Duodenal mucosa (tissue), 2 donors: ENCODE results near the gene SMNDC1.
"Not testable (repeated sequence)": the region's sequence is repeated elsewhere in the genome, so short reads cannot be mapped to it uniquely, and the experiment has no call there.

Experiments
- H3K27ac ChIP-seq: one replicate; pipeline ENCODE4 v1.7.0; 2013; ENCODE audit warnings: low read depth, low read length
- H3K27me3 ChIP-seq, 2 donors: one replicate each; pipeline ENCODE4 v1.7.0; 2013; ENCODE audit warnings: low read length in 2 of 2, control low read depth in 1 of 2; ENCODE audit not compliant: insufficient read depth in 2 of 2, control insufficient read depth in 1 of 2
- H3K36me3 ChIP-seq, 2 donors: one replicate each; pipeline ENCODE4 v1.7.0; 2013; ENCODE audit warnings: low read length in 2 of 2, control low read depth in 1 of 2; ENCODE audit not compliant: insufficient read depth in 2 of 2, control insufficient read depth in 1 of 2
- H3K4me1 ChIP-seq, 2 donors: one replicate each; pipeline ENCODE4 v1.7.0; 2013; ENCODE audit warnings: low read length in 2 of 2, control low read depth in 1 of 2; ENCODE audit not compliant: insufficient read depth in 2 of 2, control insufficient read depth in 1 of 2
- H3K4me3 ChIP-seq, 2 donors: one replicate each; pipeline ENCODE4 v1.7.0; 2013; ENCODE audit warnings: low read length in 2 of 2, low read depth in 1 of 2
- H3K9ac ChIP-seq, 2 donors: one replicate each; pipeline ENCODE4 v1.7.0; 2013; ENCODE audit warnings: low read length in 2 of 2, low read depth in 1 of 2
- H3K9me3 ChIP-seq, 2 donors: one replicate each; pipeline ENCODE4 v1.7.0; 2013; ENCODE audit warnings: low read length in 2 of 2, control low read depth in 1 of 2; ENCODE audit not compliant: control insufficient read depth in 1 of 2

SMNDC1 gene

GRCh38 chr10:110258542-110258941 lies 46.2 kb downstream of the SMNDC1 start:
- no peaks in the 10 kb centered on the region for H3K27me3 ChIP-seq
- no peaks in the 10 kb centered on the region for H3K4me1 ChIP-seq
- H3K27ac ChIP-seq: no peak overlapping the region
- H3K36me3 ChIP-seq: no peaks in the 10 kb centered on the region
- no peak overlapping the region for H3K4me3 ChIP-seq
- no peak overlapping the region for H3K9ac ChIP-seq
- H3K9me3 ChIP-seq: no peaks in the 10 kb centered on the region

GRCh38 chr10:110254467-110254866 lies 50.3 kb downstream of the SMNDC1 start:
- Histone ChIP-seq H3K9ac (no peak overlapping the region), H3K36me3 (no peaks in the 10 kb centered on the region), H3K4me3 (no peak overlapping the region), H3K27ac (no peak overlapping the region), H3K9me3 (no peaks in the 10 kb centered on the region), H3K27me3 (no peaks in the 10 kb centered on the region), H3K4me1 (no peaks in the 10 kb centered on the region)

- H3K9me3 ChIP-seq: no peaks in the 10 kb centered on the region
- H3K4me1 ChIP-seq: no peaks in the 10 kb centered on the region
- H3K27me3 ChIP-seq: no peaks in the 10 kb centered on the region
- H3K27ac ChIP-seq: no peak overlapping the region
- H3K36me3 ChIP-seq: no peaks in the 10 kb centered on the region
- H3K4me3 ChIP-seq: no peak overlapping the region
- no peak overlapping the region for H3K9ac ChIP-seq
Measured at GRCh38 chr10:110252151-110252550, 52.6 kb downstream of the SMNDC1 start.

GRCh38 chr10:110251392-110251791 lies 53.3 kb downstream of the SMNDC1 start:
- not testable (repeated sequence) for H3K4me3 ChIP-seq, H3K4me1 ChIP-seq, H3K27ac ChIP-seq, H3K27me3 ChIP-seq, H3K9me3 ChIP-seq, H3K9ac ChIP-seq, H3K36me3 ChIP-seq

GRCh38 chr10:110249489-110249888 lies 55.2 kb downstream of the SMNDC1 start:
- H3K27ac ChIP-seq, H3K4me3 ChIP-seq, H3K4me1 ChIP-seq: not testable (repeated sequence)

GRCh38 chr10:110247833-110248232 lies 56.9 kb downstream of the SMNDC1 start:
- not testable (repeated sequence) for H3K9me3 ChIP-seq, H3K36me3 ChIP-seq, H3K27ac ChIP-seq, H3K9ac ChIP-seq, H3K4me3 ChIP-seq, H3K27me3 ChIP-seq, H3K4me1 ChIP-seq

More at GRCh38 chr10:110249489-110249888, 55.2 kb downstream of the SMNDC1 start:
- H3K27me3 ChIP-seq, H3K9me3 ChIP-seq, H3K9ac ChIP-seq, H3K36me3 ChIP-seq: not testable (repeated sequence)

- H3K4me1 ChIP-seq: peaks cover 0 to 18% of the 10 kb centered on the region in 2 donors
Measured at GRCh38 chr10:110244550-110244949, 60.2 kb downstream of the SMNDC1 start.

GRCh38 chr10:110242511-110242910 lies 62.2 kb downstream of the SMNDC1 start:
- no peaks in the 10 kb centered on the region for H3K27me3 ChIP-seq
- no peak overlapping the region for H3K9ac ChIP-seq
- H3K36me3 ChIP-seq: peaks cover 0 to 7% of the 10 kb centered on the region in 2 donors
- H3K27ac ChIP-seq: no peak overlapping the region
- H3K4me3 ChIP-seq: no peak overlapping the region
- H3K9me3 ChIP-seq: no peaks in the 10 kb centered on the region
- H3K4me1 ChIP-seq: peaks cover 0 to 18% of the 10 kb centered on the region in 2 donors

More at GRCh38 chr10:110244550-110244949, 60.2 kb downstream of the SMNDC1 start:
- no peaks in the 10 kb centered on the region for H3K36me3 ChIP-seq
- no peak overlapping the region for H3K27ac ChIP-seq
- no peak overlapping the region for H3K4me3 ChIP-seq
- no peaks in the 10 kb centered on the region for H3K27me3 ChIP-seq
- no peak overlapping the region for H3K9ac ChIP-seq
- H3K9me3 ChIP-seq: no peaks in the 10 kb centered on the region

- no peaks in the 10 kb centered on the region for H3K27me3 ChIP-seq
- no peak overlapping the region for H3K27ac ChIP-seq
- peaks cover 0 to 8% of the 10 kb centered on the region in 2 donors for H3K36me3 ChIP-seq
- no peaks in the 10 kb centered on the region for H3K9me3 ChIP-seq
- no peak overlapping the region for H3K4me3 ChIP-seq
- peaks cover 0 to 18% of the 10 kb centered on the region in 2 donors for H3K4me1 ChIP-seq
- H3K9ac ChIP-seq: no peak overlapping the region
Measured at GRCh38 chr10:110241841-110242240, 62.9 kb downstream of the SMNDC1 start.

- H3K4me3 ChIP-seq: no peak overlapping the region
- H3K9me3 ChIP-seq: no peaks in the 10 kb centered on the region
Measured at GRCh38 chr10:110241407-110241806, 63.3 kb downstream of the SMNDC1 start.

More at GRCh38 chr10:110241407-110241806, 63.3 kb downstream of the SMNDC1 start:
- Histone ChIP-seq H3K9ac (no peak overlapping the region), H3K27ac (no peak overlapping the region), H3K27me3 (no peaks in the 10 kb centered on the region), H3K36me3 (peaks cover 0 to 8% of the 10 kb centered on the region in 2 donors), H3K4me1 (peaks cover 0 to 18% of the 10 kb centered on the region in 2 donors)
